SK-N-SH (cell line): Measurements from ENCODE around the gene EMX2. TPM values are rescaled to one million over a fixed set of nuclear protein-coding genes. Genes with fewer than 3 reads are reported as not detected.

ENCODE experiments used
- CTCF ChIA-PET: fragments of 300-600, 350-600 bp; formaldehyde crosslinking; extraction: SDS; loops from one replicate; lab custom pipeline; 2021; lab: Yijun Ruan, JAX
- POLR2A ChIA-PET: fragments of 350-600 bp; sonication (Branson Sonifier 250); formaldehyde crosslinking; extraction: SDS; loops from one replicate; lab custom pipeline; 2020; ENCODE audit warnings: antibody characterized with exemption, inconsistent platforms; lab: Yijun Ruan, JAX
- DNase-seq: peaks from one replicate; pipeline ENCODE4 v3.0.0; 2012
- H2AFZ ChIP-seq: fragments of 200-600 bp; sonication (generic); 2 replicates; pipeline ENCODE4 v1.8.1; 2016; ENCODE audit warnings: antibody characterized with exemption, mild to moderate bottlenecking, low read depth
- H3F3A ChIP-seq: fragments of 200-600 bp; sonication (generic); replicated peaks from 2 replicates; pipeline ENCODE3; 2016; ENCODE audit warnings: antibody characterized with exemption, mild to moderate bottlenecking; ENCODE audit not compliant: insufficient read depth
- H3K27ac ChIP-seq, 2 experiments: fragments of 200-500 bp in 1 of 2; fragments of 200-600 bp in 1 of 2; sonication (Bioruptor generic) in 1 of 2; sonication (generic), shearing (Covaris generic) in 1 of 2; 2 replicates each; pipeline versions ENCODE4 v1.5.1 to v1.6.1; 2014 to 2016; ENCODE audit warnings: low read depth in 2 of 2, inconsistent platforms in 1 of 2, low read length in 1 of 2, mild to moderate bottlenecking in 1 of 2, mixed read lengths in 1 of 2
- H3K27me3 ChIP-seq: fragments of 200-600 bp; sonication (generic), shearing (Covaris generic); 2 replicates; pipeline ENCODE4 v1.6.1; 2016; ENCODE audit warnings: mixed run types; ENCODE audit not compliant: insufficient read depth
- H3K36me3 ChIP-seq, 2 experiments: fragments of 200-500 bp in 1 of 2; fragments of 200-600 bp in 1 of 2; sonication (Bioruptor generic) in 1 of 2; sonication (generic) in 1 of 2; replicated peaks in 1 of 2; 2 replicates each; pipeline versions ENCODE3 to v1.5.1; 2014 to 2016; ENCODE audit warnings: low read length in 1 of 2, mild to moderate bottlenecking in 1 of 2; ENCODE audit not compliant: insufficient read depth in 2 of 2, control insufficient read depth in 1 of 2
- H3K4me1 ChIP-seq, 2 experiments: fragments of 200-500 bp in 1 of 2; fragments of 200-600 bp in 1 of 2; sonication (Bioruptor generic) in 1 of 2; sonication (generic), shearing (Covaris generic) in 1 of 2; 2 replicates each; pipeline versions ENCODE4 v1.5.1 to v1.6.1; 2014 to 2016; ENCODE audit warnings: low read depth in 1 of 2, low read length in 1 of 2, mixed run types in 1 of 2; ENCODE audit not compliant: insufficient read depth in 2 of 2, control insufficient read depth in 1 of 2
- H3K4me2 ChIP-seq: fragments of 200-600 bp; sonication (generic), shearing (Covaris generic); 2 replicates; pipeline ENCODE4 v1.6.1; 2017; ENCODE audit warnings: mixed run types
- H3K4me3 ChIP-seq, 2 experiments: fragments of 200-500 bp in 1 of 2; fragments of 200-600 bp in 1 of 2; sonication (Bioruptor generic) in 1 of 2; sonication (generic), shearing (Covaris generic) in 1 of 2; 2 replicates each; pipeline versions ENCODE4 v1.5.1 to v1.8.1; 2014 to 2016; ENCODE audit warnings: low read depth in 2 of 2, inconsistent platforms in 1 of 2, low read length in 1 of 2, mild to moderate bottlenecking in 1 of 2, mixed read lengths in 1 of 2, moderate library complexity in 1 of 2
- H3K79me2 ChIP-seq: fragments of 200-600 bp; sonication (generic); 2 replicates; pipeline ENCODE4 v1.8.1; 2017; ENCODE audit warnings: mild to moderate bottlenecking; ENCODE audit not compliant: insufficient read depth
- H3K9ac ChIP-seq: fragments of 200-600 bp; sonication (generic); 2 replicates; pipeline ENCODE4 v1.6.1; 2017; ENCODE audit warnings: mixed run types
- H3K9me2 ChIP-seq: fragments of 200-600 bp; sonication (generic); 2 replicates; pipeline ENCODE4 v1.6.1; 2017; ENCODE audit warnings: mixed run types
- H3K9me3 ChIP-seq: fragments of 200-600 bp; sonication (generic); 2 replicates; pipeline ENCODE4 v1.6.1; 2017; ENCODE audit warnings: mixed run types, mild to moderate bottlenecking, moderate library complexity
- H4K20me1 ChIP-seq: fragments of 200-600 bp; sonication (generic); 2 replicates; pipeline ENCODE4 v1.6.1; 2017; ENCODE audit warnings: mild to moderate bottlenecking, mixed run types; ENCODE audit not compliant: insufficient read depth
- CHD2 ChIP-seq: fragments of 150-350 bp; IDR thresholded peaks from 2 replicates; pipeline ENCODE4 v1.6.1; 2018; ENCODE audit warnings: low read length; ENCODE audit not compliant: partially characterized antibody
- CTCF ChIP-seq: fragments of 200-600 bp; sonication (generic); IDR thresholded peaks from 2 replicates; pipeline ENCODE4 v1.6.1; 2017; ENCODE audit warnings: antibody characterized with exemption, mild to moderate bottlenecking, moderate library complexity
- ELF1 ChIP-seq: IDR thresholded peaks from 2 replicates; pipeline ENCODE4 v1.4.0; 2012
- EP300 ChIP-seq, 2 experiments: IDR thresholded peaks; 2 replicates each; pipeline versions ENCODE4 v1.4.0 to v1.6.1; 2012; ENCODE audit warnings: borderline replicate concordance in 1 of 2, low read depth in 1 of 2, low read length in 1 of 2
- EZH2phosphoT487 ChIP-seq: fragments of 200-600 bp; sonication (generic); IDR thresholded peaks from 2 replicates; pipeline ENCODE4 v1.6.1; 2017; ENCODE audit warnings: low read depth, mixed run types, mild to moderate bottlenecking, antibody characterized with exemption, moderate library complexity, borderline replicate concordance
- FOSL2 ChIP-seq: IDR thresholded peaks from 2 replicates; pipeline ENCODE4 v1.4.0; 2012; ENCODE audit warnings: low read depth, mild to moderate bottlenecking, moderate library complexity, borderline replicate concordance
- FOXJ3 ChIP-seq: sonication (generic); formaldehyde crosslinking; IDR thresholded peaks from 2 replicates; pipeline ENCODE4 v1.5.1; 2020; ENCODE audit warnings: mild to moderate bottlenecking, missing genetic modification reagents
- FOXM1 ChIP-seq: IDR thresholded peaks from 2 replicates; pipeline ENCODE4 v1.4.0; 2012; ENCODE audit warnings: low read depth, mild to moderate bottlenecking
- GATA2 ChIP-seq: sonication (generic); formaldehyde crosslinking; IDR thresholded peaks from 2 replicates; pipeline ENCODE4 v1.5.0; 2020; ENCODE audit warnings: mild to moderate bottlenecking, missing genetic modification reagents
- JUND ChIP-seq: IDR thresholded peaks from 2 replicates; pipeline ENCODE4 v1.4.0; 2012
- MEF2A ChIP-seq: IDR thresholded peaks from 2 replicates; pipeline ENCODE4 v1.4.0; 2012; ENCODE audit warnings: low read depth, borderline replicate concordance
- MXI1 ChIP-seq: IDR thresholded peaks from 2 replicates; pipeline ENCODE4 v1.6.1; 2012; ENCODE audit warnings: mild to moderate bottlenecking, low read depth, low read length, improper control_type of control experiment
- NFIC ChIP-seq: IDR thresholded peaks from 2 replicates; pipeline ENCODE4 v1.4.0; 2012; ENCODE audit warnings: borderline replicate concordance
- NRF1 ChIP-seq: IDR thresholded peaks from 2 replicates; pipeline ENCODE4 v1.6.1; 2012; ENCODE audit warnings: low read depth, mild to moderate bottlenecking, low read length
- POLR2AphosphoS5 ChIP-seq: IDR thresholded peaks from 2 replicates; pipeline ENCODE4 v1.6.1; 2012; ENCODE audit warnings: low read depth, low read length
- RAD21 ChIP-seq: IDR thresholded peaks from 2 replicates; pipeline ENCODE4 v1.6.1; 2012; ENCODE audit warnings: mild to moderate bottlenecking, low read length
- RCOR1 ChIP-seq: fragments of 150-350 bp; IDR thresholded peaks from 2 replicates; pipeline ENCODE4 v1.6.1; 2017; ENCODE audit warnings: antibody characterized with exemption, low read length
- RFX5 ChIP-seq: IDR thresholded peaks from 2 replicates; pipeline ENCODE4 v1.6.1; 2012; ENCODE audit warnings: mild to moderate bottlenecking, improper control_type of control experiment, low read length
- RXRA ChIP-seq: IDR thresholded peaks from 2 replicates; pipeline ENCODE4 v1.4.0; 2012; ENCODE audit warnings: low read depth, mild to moderate bottlenecking, borderline replicate concordance
- SIN3A ChIP-seq: IDR thresholded peaks from 2 replicates; pipeline ENCODE4 v1.6.1; 2012; ENCODE audit warnings: low read depth, mild to moderate bottlenecking, low read length, moderate library complexity, borderline replicate concordance
- SMC3 ChIP-seq: IDR thresholded peaks from 2 replicates; pipeline ENCODE4 v1.6.1; 2012; ENCODE audit warnings: low read depth, low read length, improper control_type of control experiment
- TAF1 ChIP-seq: IDR thresholded peaks from 2 replicates; pipeline ENCODE4 v1.6.1; 2012; ENCODE audit warnings: low read depth, mild to moderate bottlenecking, low read length, moderate library complexity, borderline replicate concordance
- TCF12 ChIP-seq: IDR thresholded peaks from 2 replicates; pipeline ENCODE4 v1.4.0; 2012
- TEAD4 ChIP-seq: IDR thresholded peaks from 2 replicates; pipeline ENCODE4 v1.4.0; 2012; ENCODE audit warnings: mild to moderate bottlenecking, borderline replicate concordance; ENCODE audit not compliant: insufficient read depth
- USF1 ChIP-seq: IDR thresholded peaks from 2 replicates; pipeline ENCODE4 v1.4.0; 2012; ENCODE audit warnings: low read depth, borderline replicate concordance
- USF2 ChIP-seq: fragments of 150-350 bp; IDR thresholded peaks from 2 replicates; pipeline ENCODE4 v1.6.1; 2017; ENCODE audit warnings: antibody characterized with exemption, low read length, low read depth, borderline replicate concordance
- YY1 ChIP-seq: IDR thresholded peaks from 2 replicates; pipeline ENCODE4 v1.4.0; 2012; ENCODE audit warnings: low read depth, mild to moderate bottlenecking
- WGBS: methylation state at CpG from one replicate; pipeline ENCODE4 v1.1.6; 2017; ENCODE audit warnings: low lambda C conversion rate; 5-methylcytosine and 5-hydroxymethylcytosine counted together
- polyA plus RNA-seq, 3 experiments: library from polyadenylated mRNA; depleted of rRNA; stranded (reverse); fragments of >200 nt; gene quantifications; 2 replicates each; pipeline ENCODE4 v1.2.3, GENCODE V29; 2012
- TF ChIP-seq, protein P1 (sequence below): IDR thresholded peaks from 2 replicates; pipeline ENCODE4; 2012
- TF ChIP-seq, protein P2 (sequence below): IDR thresholded peaks from 2 replicates; pipeline ENCODE4 v1.4.0; 2012; ENCODE audit warnings: low read depth

Gene EMX2
- polyA plus RNA-seq, 1 of the 3 experiments (the other 2 are of a cell fraction) = not detected

DNA sequence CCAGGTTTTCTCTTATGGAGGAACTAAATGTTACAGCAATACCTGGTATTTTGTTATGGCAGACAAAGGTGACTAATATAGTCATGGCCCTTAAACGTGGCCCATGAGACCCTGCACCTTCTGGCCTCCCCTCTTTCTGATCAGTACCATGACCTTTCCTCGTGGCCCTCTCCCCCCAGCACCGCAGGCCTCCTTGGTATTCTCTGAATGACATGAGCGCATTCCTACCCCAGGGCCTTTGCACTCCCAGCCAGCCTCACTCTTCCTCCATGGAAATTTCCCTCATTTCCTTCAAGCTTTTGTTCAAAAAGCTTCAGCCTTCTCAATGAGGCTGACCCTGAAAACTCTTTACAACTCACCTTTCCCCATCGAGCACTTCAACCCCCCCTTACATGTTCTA, 46.5 kb upstream of the EMX2 start (continued):
- TF ChIP-seq EP300 (IDR thresholded peaks at IDR 0.05; ENCODE audit: borderline replicate concordance in 1 of 2, low read depth in 1 of 2, low read length in 1 of 2) (no peak), RXRA (no peak), TAF1 (no peak), YY1 (no peak), FOSL2 (no peak), NFIC (no peak), SMC3 (no peak)

GRCh38 chr10:117496616-117497028, 45.9 kb upstream of the EMX2 start:
- Histone ChIP-seq H3K9me2 (no peaks in the 10 kb centered on the region), H3K9ac (no peak overlapping the region), H3K27ac (no peak overlapping the region)
- CTCF ChIA-PET = interaction anchor here (0.5 to 11.2 kb wide), 69 partner anchors 8 to 1068 kb away, joined by 3 to 189 read pairs (median 4); partner anchors contain the start of gene EMX2
- TF ChIP-seq CTCF = peak; percentile 91
- no peak for TF ChIP-seq YY1
- peak; percentile 98 for TF ChIP-seq RAD21
- no peak for TF ChIP-seq USF1
- no peak for TF ChIP-seq FOXM1
- TF ChIP-seq EZH2phosphoT487 = no peak
- TF ChIP-seq TCF12 = no peak
- no peak for TF ChIP-seq ELF1
- TF ChIP-seq RCOR1 = 0 out of 2 replicates have a peak, but pooled peaks have one; percentile 21
- TF ChIP-seq JUND = no peak
- no peak for TF ChIP-seq POLR2AphosphoS5
- TF ChIP-seq EP300 (IDR thresholded peaks at IDR 0.05; ENCODE audit: borderline replicate concordance in 1 of 2, low read depth in 1 of 2, low read length in 1 of 2) = no peak
- TF ChIP-seq NRF1 = no peak
- no peak for TF ChIP-seq USF2
- TF ChIP-seq SMC3 = peak; percentile 94
- TF ChIP-seq CHD2 = no peak
- no peak for TF ChIP-seq RXRA
- no peak for TF ChIP-seq TEAD4
- no peak for TF ChIP-seq NFIC
- peak; percentile 36; the same call in 1 of the 2 replicates for TF ChIP-seq GATA2 (CRISPR knock-in tag)
- no peak for TF ChIP-seq TAF1
- TF ChIP-seq, protein P1, sequence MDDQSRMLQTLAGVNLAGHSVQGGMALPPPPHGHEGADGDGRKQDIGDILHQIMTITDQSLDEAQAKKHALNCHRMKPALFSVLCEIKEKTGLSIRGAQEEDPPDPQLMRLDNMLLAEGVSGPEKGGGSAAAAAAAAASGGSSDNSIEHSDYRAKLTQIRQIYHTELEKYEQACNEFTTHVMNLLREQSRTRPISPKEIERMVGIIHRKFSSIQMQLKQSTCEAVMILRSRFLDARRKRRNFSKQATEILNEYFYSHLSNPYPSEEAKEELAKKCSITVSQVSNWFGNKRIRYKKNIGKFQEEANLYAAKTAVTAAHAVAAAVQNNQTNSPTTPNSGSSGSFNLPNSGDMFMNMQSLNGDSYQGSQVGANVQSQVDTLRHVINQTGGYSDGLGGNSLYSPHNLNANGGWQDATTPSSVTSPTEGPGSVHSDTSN = no peak
- TF ChIP-seq FOXJ3 (CRISPR knock-in tag) = no peak
- TF ChIP-seq RFX5 = no peak
- TF ChIP-seq MXI1 = no peak
- TF ChIP-seq MEF2A = no peak
- TF ChIP-seq FOSL2 = no peak
- TF ChIP-seq, protein P2, sequence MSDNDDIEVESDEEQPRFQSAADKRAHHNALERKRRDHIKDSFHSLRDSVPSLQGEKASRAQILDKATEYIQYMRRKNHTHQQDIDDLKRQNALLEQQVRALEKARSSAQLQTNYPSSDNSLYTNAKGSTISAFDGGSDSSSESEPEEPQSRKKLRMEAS = no peak
- no peak for TF ChIP-seq SIN3A
- TF ChIP-seq, all 33 proteins: peak for 5
- POLR2A ChIA-PET = no interaction called here
- Histone ChIP-seq H4K20me1 (no peaks in the 10 kb centered on the region), H3K27me3 (no peaks in the 10 kb centered on the region), H3K36me3 (no peaks in the 10 kb centered on the region), H3K79me2 (no peaks in the 10 kb centered on the region), H2AFZ (no peak overlapping the region), H3K4me2 (no peak overlapping the region), H3K9me3 (no peaks in the 10 kb centered on the region), H3K4me1 (peaks cover 0 to 3% of the 10 kb centered on the region in 2 experiments; a peak in 1 of 4 replicates), H3F3A (no peaks in the 10 kb centered on the region), H3K4me3 (peak overlapping the region in 1 of 2 experiments; percentile 33; a peak in 1 of 4 replicates)
- WGBS = 6% methylated on average over 12 of the region's 17 CpGs
- peak; percentile 78 for DNase-seq
